ENCODE results near the gene LIPG.
"Not testable (repeated sequence)": the region's sequence is repeated elsewhere in the genome, so short reads cannot be mapped to it uniquely, and the experiment has no call there.

Gene LIPG

DNA sequence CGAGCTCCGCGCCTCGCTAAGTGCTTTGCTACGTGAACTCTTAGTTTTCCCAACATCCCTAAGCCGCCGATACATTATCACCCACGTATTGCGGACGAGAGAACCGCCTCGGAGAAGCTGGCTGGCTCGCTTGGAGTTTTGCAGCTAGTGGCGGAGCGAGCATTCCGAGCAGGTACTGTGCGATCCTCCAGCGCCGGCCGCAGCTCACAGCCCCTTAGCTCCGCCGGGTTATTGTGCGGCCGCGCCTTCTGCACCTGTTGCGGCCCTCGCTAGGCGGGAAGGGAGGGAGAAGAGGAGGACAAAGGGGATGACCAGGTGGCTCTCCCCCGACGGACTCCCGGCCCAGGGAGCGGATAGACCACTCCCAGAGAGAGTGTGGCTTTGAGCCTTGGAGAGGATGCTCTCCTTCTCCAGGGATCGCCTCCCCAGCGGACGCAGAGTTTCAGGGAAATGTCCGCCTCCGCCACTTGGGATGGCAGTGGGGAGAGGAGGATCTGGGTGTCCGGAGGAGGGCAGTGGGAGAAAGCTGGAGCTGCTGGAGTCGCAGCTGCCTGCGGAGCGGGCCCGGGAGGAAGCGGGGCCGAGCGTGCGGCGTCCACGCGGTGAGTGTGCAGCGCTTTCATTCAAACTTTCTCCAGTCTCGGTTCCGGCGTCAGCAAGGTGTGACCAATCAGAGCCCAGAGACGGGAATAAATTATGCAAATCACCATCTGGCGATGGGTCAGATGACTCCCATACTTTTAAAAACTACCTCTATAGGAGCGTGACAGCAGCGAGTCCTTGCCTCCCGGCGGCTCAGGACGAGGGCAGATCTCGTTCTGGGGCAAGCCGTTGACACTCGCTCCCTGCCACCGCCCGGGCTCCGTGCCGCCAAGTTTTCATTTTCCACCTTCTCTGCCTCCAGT is at the start of gene LIPG:
TSS of gene LIPG (plus strand) at position 769 of the 905 bp plus-strand sequence. CDS start 252 bp downstream, outside the sequence.
- DNase-seq: no peak

DNA sequence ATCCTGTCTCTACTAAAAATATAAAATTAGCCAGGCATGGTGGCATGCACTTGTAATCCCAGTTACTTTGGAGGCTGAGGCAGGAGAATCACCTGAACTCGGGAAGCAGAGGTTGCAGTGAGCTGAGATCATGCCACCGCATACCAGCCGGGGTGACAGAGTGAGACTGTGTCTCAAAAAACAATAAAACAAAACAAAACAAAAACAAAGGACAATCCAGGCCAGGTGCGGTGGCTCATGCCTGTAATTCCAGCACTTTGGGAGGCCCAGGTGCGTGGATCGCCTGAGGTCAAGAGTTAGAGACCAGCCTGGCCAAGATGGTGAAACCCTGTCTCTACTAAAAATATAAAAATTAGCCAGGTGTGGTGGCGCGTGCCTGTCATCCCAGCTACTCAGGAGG is 49.0 kb upstream of the LIPG start:
- DNase-seq: not testable (repeated sequence)

DNA sequence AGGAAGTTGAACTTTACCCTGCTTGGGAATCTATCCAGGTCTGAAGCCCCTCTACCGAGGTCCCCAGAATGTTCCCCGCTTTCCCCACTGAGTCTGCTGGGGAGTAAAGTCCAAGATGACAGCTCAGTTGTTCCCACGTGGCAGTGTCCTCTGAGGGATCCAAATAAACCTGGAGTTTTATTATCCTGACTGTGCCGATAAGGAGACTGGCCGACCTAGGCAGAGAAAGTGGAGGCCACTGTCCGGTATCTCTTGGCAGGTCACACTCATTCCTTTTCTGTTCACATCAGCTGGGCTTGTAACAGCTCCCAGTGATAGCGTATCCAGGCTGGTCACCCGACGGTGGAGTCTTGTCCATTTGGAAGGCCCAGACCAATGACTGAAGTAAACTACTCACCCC is 47.3 kb upstream of the LIPG start:
- no peak for DNase-seq

DNA sequence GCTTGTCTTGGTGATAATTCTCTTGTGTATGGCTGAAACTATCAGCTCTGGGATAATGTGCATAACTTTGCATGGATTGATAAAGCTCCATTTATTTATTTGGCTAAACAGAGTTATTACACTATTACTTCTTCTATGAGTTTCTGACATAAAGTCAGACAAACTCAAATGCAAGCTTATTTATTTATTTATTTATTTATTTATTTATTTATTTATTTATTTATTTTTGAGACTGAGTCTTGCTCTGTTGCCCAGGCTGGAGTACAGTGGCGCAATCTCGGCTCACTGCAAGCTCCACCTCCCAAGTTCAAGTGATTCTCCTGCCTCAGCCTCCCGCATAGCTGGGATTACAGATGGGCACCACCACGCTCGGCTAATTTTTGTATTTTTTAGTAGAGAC is 46.9 kb upstream of the LIPG start:
- DNase-seq: not testable (repeated sequence)

DNA sequence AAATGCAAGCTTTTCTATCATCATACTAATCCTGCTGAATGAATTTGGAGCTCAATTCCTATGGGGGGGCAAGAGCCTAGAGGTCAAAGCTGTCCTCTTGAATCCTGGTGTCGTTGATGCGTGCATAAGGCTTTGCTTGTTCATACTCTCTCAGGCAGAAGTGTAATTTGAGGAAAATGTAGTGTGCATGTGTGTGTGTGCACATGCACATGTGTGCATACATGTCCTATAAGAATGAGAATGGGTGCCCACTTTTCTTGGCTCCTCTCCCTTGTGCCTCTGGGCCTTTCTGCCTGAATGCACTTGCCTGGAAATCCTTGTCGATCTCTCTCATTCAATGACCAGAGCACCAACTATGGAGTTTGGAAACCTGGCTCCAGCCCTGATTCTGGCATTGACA is 46.3 kb upstream of the LIPG start:
- DNase-seq: no peak

DNA sequence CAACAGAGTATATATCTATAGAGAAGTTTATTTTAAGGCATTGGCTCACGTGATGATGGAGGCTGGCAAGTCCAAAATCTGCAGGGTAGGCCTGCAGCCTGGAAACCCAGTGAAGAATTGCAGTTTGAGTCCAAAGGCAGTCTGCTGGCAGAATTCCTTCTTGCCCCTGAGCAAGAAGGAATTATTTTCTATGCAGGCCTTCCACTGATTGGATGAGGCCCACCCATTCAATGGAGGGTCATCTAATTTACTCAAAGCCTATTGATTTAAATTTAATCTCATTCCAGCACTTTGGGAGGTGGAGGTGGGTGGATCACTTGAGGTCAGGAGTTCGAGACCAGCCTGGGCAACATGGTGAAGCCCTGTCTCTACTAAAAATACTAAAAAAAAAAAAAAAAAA is 44.4 kb upstream of the LIPG start:
- DNase-seq: no peak

DNA sequence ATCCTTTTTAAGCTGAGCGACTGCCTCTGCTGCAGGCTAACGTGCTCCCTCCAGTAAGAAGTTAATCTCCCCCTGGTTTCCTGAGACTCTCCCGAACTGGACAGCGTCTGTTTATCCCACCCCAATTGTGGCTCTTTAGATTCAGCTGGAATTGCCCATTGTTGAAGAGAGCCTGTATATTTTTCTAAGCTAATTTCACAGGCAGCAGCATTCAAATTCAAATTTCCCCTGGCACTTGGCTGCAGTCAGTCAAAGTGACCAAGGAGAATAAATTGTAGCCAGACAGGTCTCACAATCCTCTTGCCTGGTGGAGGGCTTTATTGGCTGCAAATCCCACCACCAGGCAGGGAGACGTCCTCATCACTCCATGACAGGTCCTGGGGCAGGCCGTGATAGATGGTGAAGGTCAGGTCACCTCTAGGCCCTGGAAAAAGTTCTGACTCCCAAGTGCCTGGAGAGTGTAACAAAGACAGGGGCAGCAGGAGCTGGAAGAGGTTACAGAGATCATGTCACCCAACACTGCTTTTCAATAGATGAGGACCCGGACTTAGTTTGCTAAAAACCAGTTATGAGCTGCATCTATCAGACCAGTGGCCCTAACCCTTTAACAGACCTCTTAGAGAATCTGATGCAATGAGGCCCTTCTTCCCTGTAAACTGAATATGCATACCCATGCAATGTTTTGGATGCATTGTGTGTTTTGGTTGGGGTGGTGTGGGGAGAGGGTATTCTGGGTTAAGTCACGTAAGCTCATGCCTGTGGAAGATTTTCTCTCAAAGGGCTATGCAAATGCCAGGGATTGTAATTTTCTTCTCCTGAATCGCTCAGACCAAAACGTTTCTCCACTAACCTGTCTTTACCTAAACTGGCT is 42.5 kb upstream of the LIPG start:
- no peak for DNase-seq

DNA sequence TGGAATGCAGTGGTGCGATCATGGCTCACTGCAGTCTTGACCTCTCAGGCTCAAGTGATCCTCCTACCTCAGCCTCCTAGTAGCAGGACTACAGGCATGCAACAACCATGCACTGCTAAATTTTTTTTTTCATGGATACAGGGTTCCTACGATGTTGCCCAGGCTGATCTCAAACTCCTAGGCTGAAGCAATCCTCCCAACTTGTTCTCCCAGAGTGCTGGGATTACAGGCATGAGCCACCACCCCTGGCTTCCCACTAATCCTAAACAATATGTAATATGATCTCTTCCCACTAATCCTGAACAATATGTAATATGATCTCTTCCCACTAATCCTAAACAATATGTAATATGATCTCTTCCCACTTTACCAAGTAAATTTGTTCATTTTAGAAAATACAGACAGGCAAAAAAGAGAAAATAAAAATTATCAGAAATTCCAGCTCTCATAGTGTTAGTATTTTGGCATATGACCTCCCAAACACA is 41.2 kb upstream of the LIPG start:
- no peak for DNase-seq

DNA sequence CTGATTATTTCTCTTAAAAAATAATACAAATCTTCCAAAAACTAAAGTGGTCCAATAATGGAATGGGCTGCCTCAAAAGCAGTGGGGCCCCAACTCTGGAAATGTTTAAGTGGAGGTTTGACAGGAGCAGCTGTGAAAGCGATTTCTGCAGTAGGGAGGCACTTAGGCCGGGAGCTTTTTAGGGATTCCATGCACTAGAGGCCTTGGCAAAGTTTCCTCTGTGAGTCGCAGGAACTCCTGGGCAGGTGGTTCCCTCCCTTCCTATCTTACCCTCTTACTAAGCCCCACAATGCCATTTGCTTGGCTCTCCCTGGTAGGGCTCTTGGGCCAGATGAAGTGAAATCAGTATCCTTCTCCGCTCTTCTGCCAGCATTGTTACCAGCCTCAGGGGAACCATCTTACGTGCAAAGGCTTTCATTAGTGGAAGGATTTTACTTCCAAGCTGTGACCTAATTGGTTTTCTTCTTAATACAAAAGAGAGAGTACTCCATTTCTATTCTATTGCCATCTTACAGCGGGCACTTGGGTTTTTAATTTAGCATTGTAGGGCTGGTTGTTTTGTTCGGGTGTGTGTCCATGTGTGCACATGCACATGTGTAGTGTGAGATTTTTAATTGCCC is 40.5 kb upstream of the LIPG start:
- no peak for DNase-seq

DNA sequence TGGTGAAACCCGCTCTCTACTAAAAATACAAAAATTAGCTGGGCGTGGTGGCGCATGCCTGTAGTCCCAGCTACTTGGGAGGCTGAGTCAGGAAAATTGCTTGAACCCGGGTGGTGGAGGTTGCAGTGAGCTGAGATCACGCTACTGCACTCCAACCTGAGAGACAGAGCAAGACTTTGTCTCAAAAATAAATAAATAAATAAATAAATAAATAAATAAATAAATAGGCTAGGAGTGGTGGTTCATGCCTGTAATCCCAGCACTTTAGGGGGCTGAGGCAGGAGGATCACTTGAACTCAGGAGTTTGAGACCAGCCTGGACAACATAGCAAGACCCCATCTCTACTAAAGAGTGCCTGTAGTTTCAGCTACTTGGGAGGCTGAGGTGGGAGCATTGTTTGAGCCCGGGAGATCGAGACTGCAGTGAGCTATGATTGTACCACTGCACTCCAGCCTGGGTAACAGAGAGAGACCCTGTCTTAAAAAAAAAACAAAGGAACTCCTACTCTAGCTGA is 38.2 kb upstream of the LIPG start:
- not testable (repeated sequence) for DNase-seq

DNA sequence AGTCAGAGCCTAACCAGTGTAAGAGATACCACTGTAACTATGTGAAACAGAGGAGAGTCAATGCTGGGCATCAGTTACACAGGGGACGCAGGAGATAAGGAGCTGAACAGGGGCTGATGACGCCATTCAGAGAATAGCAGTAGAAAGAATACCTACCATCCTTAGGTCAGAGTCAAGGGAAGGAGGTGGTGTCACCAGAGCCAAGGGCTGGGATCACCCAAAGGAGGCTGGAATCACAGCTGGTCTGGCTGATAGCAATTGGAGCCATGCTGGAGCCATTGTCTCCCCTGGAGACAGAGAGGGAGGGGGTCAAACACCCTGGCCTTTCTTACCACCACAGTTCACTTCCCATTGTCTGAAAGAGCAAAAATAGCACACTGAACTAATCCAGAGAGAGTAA is 37.5 kb upstream of the LIPG start:
- DNase-seq: no peak

DNA sequence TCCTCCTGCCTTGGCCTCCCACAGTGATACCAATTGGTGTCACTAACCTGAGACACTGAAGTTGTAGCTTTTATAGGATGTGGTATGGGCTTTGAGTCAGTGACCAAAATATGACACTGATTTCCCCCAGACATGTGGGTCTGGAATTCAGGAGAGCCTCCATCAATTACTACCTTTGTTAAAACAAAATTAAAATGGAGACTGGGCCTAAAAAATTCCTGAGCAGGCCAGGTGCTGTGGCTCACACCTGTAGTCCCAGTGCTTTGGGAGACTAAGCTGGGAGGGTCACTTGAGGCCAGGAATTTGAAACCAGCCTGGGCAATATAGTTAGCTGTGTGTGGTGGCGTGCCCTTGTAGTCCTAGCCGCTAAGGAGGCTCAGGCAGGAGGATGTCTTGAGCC is 36.9 kb upstream of the LIPG start:
- DNase-seq: no peak

DNA sequence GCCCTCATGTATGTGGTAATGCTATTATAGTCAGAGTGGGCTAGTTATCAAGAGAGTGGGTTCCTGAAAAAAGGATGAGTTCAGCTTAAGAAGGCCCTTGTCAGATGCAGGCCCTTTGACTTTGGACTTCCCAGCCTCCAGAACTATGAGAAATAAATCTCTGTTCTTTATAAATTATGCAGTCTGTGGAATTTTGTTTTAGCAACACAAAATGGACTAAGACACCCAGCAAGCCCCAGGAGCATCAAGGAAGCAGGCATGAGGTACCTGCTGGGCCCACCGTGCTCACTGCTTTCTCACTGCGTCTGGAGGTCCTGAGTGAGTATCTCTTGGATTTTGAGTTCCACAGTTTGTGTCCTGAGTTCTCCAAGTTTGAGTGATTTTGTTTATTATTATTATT is 35.9 kb upstream of the LIPG start:
- DNase-seq: no peak

DNA sequence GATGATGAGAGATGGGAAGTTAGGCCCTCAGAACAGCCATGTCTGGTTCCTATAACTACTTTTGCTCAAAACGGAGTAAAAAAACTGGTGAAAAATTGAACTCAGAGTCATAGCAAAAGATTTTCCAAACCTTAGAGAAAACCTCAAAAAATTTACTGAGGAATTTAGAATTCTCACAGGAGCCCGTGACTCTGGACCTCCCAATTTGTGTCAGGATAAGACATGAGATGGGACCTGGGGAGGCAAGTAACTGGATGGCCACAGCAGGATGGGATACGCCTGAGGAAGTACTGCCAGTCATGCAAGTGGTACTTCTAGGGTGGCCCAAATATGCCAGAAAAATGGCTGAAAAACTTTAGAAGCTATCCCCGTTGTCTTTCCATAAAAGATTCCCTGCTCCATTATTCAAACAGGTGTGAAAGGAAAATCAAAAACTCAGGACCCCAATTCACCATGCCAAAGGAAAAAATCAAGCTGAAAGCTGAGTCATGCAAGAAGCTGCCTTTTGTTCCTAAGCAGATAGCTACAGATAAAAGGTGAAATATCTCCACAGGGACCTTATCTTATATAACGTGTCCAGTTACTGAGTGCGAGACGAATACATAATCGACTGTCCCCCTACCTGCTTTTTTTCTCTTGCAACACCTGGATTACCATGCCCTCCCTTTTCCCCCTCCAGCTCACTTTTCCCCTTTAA is 34.1 kb upstream of the LIPG start:
- DNase-seq: no peak

DNA sequence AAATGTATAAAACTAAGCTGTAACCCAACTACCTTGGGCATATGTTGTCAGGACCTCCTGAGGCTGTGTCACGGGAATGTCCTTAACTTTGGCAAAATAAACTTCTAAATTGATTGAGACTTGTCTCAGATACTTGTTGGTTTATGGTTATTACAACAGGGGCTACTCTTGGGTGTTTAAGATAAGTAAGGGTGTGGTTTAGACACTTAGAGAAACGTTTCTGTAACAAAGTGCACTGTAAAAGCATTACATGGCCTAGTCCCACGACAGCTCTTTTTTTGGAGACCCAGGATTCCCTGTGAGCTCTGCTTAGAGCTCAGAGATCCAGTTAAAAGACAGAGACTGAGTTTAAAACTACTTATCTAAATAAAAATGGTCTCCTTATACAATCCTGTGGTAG is 32.3 kb upstream of the LIPG start:
- DNase-seq: no peak

DNA sequence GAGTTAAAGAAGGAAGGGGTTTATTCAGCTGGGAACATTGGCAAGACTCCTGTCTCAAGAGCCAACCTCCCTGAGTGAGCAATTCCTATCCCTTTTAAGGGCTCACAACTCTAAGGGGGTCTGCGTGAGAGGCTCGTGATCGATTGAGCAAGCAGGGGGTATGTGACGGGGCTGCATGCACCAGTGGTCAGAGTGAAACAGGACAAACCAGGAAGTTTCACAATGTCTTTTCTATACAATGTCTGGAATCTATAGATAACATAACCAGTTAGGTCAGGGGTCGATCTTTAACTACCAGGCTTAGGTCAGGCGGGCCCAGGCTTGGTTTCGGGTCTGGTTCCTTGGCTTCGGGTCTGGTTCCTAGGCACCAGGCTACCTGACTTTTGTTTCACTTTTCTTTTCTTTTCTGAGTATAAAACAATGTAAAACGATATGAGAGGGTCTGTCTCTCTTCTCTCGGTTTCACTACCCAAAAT is 30.1 kb upstream of the LIPG start:
- DNase-seq: no peak

DNA sequence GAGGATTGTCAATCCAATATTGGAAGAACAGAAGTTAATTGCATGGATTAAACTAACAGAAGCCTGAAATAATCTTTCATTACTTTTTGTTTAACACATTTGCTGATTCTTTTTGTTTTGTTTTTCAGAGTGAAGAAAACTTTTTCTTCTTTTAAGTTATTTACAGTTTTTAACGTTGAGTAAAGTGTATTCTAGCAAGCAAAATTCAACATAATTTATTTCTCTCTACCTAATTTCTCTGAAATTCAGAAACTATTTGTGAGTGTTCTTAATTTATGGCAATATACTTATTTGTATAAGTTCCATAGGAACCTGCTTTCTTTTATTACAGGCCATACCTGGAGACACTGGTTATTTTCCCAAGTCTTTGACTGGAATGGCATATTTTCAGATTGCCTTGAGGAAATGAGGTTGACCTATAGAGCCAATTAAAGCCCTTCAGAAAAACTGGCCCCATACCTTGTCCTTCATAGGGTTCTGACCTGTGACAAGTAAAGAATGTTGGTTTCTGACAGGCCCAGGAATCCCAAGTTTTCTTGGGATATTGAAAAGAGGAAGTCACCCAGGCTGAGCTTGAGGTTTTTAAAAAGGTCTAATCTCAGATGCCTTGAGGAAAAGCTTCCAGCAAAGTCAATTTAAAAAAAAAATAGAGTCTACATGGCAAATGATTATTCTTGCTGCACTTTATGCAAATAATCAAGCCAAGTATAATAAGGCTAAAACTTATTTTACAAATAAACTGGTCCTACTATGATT is 26.8 kb upstream of the LIPG start:
- DNase-seq: no peak

DNA sequence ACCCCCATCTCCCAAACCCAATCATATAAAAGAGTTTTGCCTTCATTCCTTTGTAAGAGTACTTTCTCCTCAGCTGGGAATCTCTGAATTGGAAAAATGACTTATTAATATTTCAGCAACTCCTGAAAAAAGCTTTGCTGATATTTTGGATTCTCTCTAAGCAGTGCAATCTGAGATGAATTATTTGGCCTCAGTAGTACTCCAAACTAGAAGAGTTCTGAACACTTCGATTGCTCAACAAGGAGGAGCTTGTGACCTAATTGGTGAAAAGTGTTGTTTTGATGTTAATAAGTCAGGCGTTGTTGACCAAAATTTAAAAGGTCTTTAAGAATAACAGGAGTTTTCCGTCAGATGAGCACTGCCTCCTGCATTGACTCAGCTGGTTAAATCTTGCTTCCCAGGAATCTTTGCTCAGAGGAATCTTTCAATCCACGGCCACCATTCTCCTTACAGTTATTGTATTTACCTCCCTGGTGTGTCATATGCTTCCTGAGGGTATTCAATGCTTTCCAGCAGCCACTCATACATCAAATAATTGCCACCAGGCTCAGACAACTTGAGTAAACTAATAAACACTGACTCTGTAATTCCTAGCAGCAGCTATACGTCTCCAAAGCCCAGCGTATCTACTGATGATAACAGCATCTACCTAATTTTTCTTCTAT is 24.5 kb upstream of the LIPG start:
- DNase-seq: no peak

DNA sequence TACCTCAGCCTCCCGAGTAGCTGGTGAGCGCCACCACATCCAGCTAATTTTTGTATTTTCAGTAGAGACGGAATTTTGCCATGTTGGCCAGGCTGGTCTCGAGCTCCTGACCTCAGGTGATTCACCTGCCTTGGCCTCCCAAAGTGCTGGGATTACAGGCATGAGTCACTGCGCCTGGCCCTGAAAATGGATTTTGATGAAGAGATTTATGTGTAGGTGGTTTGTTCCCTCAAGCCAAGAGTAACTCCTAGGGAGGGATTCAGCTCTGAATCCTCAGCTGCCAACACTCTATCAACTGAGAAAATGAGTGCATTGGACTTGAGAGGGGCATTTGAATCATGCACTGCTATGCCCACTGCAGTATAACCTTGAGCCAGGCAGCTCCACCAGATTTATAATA is 17.5 kb upstream of the LIPG start:
- no peak for DNase-seq

DNA sequence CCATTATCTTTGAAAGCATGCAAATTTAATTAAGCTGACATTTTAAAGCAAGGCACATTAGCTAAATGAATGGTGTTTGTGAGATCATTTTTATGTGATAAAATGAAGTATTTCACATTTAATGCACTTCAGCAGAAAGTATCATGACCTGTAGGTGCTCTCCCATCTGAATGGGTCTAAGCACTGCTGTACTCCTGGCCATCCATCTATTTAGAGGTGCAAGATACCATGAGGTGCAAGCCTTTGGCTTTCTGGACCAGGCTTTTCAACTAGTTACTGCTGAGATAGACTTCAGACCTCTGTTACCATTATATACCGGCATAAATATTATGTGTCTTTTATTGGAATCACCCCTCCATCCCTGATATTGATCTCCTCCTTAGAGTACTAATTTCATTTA is 15.6 kb upstream of the LIPG start:
- DNase-seq: no peak

DNA sequence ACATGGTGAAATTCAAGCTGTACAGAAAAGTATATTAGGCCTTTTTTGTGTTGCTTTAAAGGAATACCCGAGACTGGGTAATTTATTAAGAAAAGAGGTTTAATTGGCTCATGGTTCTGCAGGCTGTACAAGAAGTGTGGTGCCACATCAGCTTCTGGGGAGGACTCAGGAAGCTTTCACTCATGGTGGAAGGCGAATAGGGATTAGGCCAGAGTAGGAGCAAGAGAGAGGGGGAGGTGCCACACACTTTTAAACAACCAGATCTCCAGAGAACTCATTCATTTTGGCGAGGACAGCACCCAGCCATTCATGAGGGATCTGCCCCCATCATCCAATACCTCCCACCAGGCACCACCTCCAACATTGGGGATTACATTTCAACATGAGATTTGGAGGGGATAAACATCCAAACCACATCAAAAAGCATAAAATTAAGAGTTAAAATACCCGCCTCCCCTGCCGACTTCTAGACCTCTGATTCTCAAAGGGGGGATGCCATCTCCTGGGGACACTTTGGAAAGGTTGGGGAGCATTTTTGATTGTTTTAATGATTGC is 15.1 kb upstream of the LIPG start:
- DNase-seq: no peak
